Measurements from ENCODE around the gene LARGE1.
A peak's percentile ranks its signal among the peaks of the same experiment; 100 is the strongest.

The LARGE1 gene

DNA sequence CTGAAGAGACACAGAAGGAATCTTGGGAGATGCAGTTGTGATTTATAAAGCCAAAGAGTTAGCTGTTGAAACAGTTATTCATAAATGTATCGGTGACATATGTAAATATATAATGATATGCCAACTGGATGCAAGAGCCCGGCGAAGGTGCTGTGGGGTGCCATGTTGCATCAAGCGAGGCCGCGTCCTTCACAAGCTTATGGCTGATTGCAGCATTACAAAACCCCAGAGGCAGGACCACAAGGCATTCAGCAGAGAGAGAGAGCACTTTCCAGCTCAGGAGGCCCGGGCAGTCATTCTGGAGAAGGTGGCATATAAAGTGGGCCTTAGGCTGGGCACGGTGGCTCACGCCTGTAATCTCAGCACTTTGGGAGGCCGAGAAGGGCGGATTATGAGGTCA lies 65.6 kb downstream of the LARGE1 start:
- DNase-seq (ENCODE audit: low spot score), result no peak

DNA sequence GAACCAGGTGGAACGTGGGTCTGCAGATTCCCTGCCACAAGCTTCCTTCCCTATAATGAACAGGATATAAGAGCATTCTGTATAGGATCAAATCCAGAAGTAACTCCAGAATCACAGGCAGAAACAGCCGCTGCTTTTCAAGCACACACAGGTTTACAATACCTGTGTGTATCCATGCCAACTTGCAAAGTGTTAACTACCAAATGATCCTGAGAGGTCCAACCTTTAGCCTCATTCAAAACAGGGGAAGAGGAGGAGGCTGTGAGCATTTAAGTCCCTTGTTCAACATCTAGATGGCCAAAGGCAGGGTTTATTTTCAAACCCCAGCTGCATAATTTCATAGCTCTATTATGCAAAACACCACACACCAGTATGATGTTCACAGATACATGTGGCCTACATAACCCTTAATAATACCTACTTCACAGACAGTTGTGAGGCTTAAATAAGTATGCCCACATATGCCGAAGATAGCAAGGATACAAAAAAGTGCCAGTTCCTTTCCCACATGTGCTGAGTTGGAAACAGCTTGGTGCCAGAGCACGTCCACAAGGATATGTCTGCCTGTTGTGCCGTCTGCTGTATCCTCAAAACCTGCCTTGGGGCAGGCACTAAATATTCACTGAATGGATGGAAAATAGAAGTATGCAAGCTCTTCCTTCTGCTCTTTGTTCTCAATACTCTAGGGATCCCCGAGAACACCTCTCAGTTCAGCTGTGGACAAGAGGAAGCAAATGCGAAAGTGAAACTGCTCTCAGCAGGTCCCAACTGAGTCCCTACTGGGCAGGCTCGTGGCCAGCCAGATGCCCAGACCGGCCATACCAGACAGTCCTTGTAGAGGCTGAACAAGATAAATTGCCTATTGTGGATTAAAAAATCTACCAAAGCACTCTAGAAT lies 66.8 kb downstream of the LARGE1 start:
- DNase-seq (ENCODE audit: low spot score), result peak; percentile 75

DNA sequence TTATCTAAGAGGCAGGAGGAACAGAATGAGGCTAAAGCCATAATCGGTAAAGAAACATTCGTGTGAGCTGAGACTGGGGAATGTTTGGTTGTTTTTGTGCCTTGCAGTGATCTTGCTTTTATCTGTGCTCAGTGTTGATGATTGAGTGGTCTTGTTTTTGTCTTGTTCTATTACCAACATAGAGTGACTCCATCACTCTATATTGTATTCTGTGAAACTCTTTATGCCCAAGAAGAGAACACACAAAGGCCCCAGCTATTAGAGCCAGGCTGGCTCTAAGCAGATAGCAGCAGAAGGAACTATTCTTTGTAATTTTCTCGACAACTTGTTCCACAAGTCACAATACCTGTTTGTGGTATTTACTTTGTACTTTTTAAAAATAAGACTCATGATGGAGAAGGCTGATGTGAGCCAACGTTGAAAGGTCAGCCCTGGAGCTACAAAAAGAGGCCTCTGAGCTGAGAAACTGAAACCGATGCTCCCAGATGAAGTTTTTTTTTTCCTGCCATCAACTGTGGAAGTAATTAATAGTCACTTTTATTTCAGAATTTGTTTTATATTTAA lies 68.4 kb downstream of the LARGE1 start:
- no peak for DNase-seq (ENCODE audit: low spot score)

DNA sequence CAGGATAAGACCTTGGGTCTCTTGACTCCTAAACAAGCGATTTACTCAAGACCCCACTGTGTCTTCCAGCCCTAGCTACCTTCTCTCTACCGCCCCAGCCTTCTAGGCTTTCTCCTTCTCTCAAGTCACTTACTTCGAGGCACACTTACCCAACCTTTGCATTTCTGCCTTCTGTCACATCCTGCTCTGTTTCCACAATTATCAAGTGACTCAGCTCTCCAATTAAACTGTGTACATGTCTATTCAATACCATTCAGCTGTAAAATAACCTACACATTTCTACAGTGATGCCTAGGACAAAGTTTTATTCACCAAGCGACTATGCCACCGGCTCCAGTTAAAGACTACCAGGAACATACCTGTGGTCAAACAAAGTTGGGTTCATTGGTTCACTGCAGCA lies 69.0 kb downstream of the LARGE1 start:
- no peak for DNase-seq (ENCODE audit: low spot score)

DNA sequence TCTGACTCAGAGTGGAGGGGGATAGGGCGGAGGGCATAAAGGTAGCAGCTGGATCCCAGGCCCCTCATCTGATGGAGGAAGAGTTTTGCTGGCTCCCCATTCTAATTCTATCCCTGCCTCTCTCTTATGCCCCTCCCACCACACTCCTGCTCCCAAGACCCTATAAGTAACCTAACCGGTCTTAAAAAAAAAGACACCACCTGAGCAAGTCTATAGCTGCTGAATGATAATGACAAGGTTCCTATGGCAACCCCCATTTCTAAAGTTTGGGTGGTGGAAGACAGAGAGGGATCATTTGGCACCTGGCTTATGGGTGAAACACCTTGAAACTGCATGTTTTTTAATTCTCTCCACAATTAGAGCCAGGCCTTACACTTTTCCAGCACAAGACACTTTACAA lies 69.6 kb downstream of the LARGE1 start:
- DNase-seq (ENCODE audit: low spot score), result no peak

DNA sequence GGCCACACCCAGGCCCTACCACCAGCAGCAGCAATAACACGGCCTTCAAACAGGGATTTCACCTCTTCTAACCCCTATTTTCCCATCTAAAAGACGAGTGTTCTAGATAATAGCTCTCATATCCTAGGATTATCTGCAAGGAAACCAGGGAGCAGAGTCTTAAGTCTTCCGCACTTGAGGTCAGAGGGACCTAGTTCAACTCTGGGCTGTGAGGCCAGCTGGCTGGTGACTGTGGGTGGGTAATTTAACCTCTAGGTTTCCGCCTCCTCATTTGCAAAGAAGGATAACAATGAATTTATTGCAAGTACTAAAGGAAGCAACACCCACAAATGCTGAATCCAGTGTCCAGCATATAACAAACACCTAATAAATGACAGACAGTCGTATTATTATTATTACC lies 70.1 kb downstream of the LARGE1 start:
- DNase-seq (ENCODE audit: low spot score), result no peak

DNA sequence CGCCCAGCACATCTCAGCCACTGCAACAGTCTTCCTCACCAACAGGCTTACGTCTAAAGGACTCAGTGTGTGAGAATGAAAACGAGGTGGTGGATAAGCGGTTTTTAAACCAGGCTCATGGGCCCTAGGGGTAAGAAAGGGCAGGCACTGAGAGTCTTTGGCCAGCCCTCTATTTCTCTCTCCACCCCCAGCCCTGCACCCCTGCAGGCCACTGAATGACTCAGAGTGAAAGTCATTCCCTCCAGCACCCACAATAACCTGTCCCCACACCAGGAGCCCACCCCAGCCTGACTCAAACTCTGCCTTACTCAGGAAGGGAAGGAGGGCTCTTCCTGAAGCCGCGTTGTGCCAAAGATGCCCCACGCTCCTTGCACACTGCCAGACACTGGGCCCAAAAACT lies 72.0 kb downstream of the LARGE1 start:
- no peak for DNase-seq (ENCODE audit: low spot score)

DNA sequence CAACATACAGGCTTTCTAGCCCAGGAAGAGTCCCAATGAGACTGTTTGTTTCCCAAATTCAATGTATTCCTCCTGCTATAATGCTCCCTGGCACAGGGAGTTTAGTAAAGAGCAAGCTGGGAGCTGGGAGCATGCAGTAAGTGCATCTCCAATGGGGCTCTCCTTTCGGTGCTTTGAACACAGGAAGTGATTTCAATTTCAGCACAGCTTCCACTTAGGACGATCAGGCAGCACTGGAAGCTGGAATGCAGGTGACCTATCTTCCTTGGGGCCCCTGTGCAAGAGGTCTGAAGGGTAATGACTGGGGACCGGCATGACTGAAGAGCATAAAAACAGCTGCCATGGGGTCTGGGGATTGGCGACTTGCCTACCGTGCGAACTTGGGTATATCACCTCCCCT lies 76.0 kb downstream of the LARGE1 start:
- no peak for DNase-seq (ENCODE audit: low spot score)

DNA sequence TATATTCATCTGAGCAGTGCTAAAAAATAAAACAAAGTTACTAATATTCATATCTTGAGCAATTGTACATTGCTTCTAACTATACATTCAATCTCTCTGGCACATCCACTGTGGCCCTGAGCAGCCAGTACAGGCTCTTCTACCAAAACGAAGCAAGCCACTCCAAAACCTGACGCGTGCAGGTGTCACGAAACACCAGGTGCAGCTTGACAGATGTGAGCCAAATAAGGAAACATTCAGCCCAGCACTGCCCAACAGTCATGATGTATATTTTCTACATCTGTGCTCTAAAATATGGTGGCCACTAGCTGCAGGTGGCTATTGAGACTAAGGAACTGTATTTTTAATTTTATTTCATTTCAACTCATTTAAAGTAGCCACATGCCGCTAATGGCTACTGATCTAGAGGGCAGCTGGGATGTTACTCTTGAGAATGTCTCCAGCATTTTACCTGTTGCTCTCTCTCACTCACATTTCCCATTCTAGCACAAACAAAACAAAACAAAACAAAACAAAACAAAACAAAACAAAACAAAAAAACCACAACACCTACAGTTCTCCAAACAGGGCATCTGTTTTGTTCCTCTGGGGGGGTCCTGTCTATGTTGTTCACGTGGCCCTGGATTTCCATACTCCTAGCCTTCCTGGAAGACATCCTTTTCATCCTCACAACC lies 77.7 kb downstream of the LARGE1 start:
- peak; percentile 28 for DNase-seq (ENCODE audit: low spot score)

DNA sequence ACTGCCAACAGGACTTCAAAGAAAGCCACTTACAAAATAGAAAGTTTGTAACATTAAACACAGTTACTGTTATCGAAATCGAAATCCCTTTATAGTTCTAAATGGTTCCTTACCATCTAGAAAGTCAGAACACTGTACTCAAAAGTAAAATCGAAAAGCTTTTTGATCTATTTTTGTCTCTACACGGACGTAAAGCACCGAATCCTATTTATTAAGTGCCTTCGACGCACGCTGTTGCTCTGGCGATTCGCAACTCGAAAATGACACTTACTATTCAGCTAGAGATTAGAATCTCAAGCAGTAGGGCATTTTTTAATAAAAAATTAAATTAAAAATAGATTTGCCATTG lies 78.3 kb downstream of the LARGE1 start:
- DNase-seq (ENCODE audit: low spot score), result no peak

DNA sequence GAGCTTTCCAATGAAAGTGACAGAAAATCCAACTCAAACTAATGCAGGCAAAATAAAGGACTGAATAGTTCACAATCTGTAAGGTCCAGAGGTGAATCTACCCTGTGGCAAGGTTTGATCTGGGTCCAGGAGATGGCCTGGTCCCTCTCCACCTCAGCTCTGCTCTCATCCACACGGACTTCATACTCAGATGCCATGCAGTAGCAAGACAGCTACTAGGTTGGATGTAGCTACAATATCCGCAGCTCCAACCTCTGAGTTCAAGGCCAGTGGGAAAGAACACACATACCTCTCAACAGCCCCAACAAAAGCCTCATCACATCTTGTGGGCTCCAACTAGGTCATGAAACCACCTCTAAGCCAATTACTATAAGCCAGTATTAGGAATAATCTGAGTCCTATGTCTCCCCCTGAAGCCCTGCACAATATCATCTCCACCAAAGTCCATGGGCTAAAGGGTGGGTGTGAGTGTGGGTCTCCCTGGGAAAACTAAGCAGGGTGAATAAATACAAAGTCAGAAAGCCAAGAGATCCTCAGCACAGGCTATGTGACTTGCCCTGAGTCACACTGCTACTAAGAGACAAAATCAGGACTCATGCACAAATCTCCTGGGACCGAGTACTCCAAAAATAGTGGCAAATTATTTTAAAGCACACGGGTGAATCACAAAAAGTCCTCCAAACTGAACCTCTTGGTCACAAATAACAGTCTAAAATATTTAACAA lies 78.8 kb downstream of the LARGE1 start:
- peak; percentile 20 for DNase-seq (ENCODE audit: low spot score)

DNA sequence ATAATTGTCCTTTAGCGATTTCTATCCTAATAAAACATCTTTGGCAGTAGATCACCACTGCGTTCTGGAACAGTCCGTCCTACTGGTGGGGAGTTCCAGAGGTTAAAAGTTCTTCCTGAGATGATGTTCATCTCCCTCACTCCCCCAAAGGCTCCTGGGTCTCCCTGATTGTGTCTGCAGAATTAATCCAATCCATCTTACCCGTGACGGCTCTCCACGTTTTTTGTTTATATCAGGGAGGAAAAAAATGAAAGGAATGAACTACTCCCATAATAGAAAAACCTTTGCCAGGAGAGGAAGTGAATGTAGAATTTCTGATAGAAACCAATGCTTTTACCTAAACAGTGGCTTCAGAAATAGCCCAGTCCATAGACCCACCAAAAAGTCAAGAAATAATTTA lies 81.6 kb downstream of the LARGE1 start:
- DNase-seq (ENCODE audit: low spot score), result no peak

DNA sequence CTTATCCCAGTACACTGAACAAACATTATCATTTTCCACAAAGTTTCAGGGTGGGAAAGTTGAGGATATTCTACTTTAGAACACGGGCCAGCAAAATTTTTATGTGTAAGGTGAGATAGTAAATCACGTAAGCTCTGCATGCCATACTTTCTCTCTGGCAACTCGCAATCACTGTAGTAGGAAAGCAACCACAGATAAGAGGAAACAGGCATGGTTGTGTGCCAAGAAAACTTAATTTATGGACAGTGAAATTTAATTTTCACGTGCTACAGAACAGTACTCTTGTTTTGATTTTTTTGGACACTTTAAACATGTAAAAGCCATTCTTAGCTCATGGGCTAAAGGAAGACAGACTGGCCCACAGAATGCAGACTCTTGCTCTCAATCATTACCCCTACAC lies 82.5 kb downstream of the LARGE1 start:
- DNase-seq (ENCODE audit: low spot score), result no peak

DNA sequence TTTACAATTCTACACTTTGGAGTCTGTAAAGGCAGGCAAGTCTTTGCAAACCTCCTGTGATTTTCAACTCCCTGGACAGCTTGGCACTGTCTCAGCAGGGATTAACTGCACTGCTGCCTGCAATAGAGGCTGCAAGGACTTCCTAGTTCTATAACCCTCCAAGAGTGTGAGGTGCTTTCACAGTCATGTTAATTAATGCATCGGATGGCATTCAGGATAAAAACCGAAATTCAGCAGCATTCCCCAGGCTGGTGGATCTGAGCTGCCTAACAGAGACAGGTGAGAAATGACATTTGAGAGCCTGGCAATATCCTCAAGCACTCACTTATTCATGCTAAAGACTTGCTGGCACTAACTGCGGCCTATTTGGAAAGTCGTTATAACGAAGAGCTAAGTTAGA lies 85.0 kb downstream of the LARGE1 start:
- DNase-seq (ENCODE audit: low spot score), result no peak

DNA sequence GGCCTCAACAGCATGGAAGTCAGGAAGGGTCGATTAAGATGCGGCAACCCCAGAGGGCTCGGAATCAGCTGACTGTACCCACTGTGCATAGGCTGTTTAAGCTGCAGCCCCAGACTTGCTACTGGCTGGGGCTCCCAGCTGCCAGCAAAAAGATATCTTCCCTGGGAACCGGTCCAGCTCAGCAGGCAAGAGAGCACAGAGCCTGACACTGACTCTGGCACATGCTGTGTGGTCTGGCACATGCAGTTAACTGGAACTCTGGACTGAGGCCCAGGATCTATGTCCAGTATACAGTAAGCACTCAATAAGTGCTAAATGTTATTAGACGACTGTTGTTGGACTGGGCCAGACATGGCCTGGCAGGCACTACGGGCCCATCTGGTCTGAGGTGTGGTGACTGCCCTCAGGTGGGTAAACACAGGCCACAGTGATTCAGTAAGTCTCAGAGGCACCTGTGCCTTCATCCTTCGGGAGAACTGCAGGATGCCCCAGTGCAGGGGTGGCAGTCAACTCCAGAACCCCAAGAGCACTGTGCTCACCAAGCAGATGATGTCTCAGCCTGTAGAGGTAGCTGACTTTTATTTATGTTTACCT lies 87.6 kb downstream of the LARGE1 start:
- no peak for DNase-seq (ENCODE audit: low spot score)

DNA sequence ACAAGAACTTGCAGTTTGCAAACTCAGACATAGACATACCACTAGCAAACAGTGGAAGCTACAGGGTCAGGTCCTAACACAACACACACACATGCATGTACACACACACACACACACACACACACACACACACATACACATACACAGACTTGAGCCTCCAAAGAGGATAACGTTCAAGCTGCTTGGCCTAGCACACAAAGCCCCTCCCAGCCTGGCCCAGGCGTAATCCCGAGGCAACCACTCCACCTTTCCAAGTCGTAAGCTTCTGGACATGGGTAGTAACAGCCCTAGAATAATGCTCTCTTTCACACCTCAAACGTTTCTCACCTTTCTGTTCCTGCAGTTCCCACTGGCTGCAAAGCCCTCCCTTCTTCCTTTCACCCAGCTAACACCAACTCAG lies 88.6 kb downstream of the LARGE1 start:
- no peak for DNase-seq (ENCODE audit: low spot score)

DNA sequence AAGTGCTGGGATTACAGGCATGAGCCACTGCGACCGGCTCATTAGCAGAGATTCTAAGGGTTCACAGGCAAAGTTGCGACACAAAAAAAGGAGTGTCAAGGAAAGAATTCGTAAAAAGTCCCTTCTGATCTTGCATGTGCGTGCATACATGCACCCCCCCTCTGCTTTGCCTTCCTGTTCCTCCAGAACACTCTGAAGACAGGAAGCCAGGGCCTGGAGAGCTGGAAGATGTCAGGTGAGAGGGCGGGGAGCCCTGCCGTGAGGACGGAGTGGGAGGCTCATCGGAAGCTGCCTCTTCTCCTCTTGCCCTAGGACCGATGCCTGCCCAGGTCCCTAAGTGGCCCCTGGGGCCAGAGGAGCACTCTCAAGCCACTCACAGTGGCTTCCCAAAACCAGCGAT lies 89.1 kb downstream of the LARGE1 start:
- no peak for DNase-seq (ENCODE audit: low spot score)

DNA sequence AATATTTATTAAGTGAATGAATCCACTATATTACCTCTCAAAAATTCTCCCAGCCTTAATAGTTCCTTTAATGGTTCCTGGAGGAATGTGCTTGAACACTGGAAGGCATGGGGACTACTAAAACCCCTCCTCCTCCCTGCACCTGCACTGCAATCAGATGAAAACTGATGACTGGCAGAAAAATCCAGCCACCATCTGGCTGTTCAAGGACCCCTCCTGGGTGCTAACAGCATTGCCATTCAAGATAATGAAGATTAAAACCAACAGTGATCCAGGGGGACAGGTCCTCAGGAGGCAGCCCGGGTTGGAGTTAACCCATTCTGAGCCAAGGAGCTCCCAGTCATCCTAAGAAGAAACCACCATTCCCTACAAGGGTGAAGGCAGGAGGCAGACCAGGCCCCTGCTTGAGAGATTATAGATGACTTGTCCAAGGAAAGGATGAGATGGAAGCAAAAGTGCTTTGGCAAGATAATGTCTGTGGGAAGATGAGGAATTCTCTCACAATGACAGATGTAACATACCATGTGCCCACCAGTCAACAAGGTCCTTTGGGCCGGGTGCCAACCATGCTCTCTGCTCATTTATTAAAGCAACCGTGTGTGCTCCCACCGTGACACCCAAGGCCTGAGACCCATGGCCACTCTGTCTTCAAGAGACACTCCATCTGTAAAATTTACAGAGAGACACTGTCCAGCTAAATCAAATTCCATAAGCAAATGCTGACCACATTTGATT lies 90.6 kb downstream of the LARGE1 start:
- DNase-seq (ENCODE audit: low spot score), result no peak

DNA sequence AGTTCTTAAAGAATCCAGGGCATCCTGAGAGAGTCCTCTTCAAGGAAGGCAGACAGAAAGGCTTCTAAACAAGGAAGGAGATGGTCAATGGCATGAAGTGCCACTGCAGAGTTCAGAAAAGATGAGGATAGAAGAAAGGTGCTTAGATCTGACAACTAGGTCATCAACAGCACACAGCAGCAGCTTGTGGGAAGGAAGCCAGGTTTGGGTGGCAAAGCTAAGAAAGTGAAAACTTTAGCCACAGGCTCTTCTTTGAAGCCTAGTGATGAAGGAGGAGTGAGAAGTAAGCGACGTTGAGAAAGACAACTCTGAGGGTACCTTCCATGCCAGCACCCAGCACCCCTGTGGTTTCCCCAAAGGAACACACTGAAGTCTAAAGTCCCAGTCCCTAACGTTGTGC lies 92.0 kb downstream of the LARGE1 start:
- DNase-seq (ENCODE audit: low spot score), result no peak

DNA sequence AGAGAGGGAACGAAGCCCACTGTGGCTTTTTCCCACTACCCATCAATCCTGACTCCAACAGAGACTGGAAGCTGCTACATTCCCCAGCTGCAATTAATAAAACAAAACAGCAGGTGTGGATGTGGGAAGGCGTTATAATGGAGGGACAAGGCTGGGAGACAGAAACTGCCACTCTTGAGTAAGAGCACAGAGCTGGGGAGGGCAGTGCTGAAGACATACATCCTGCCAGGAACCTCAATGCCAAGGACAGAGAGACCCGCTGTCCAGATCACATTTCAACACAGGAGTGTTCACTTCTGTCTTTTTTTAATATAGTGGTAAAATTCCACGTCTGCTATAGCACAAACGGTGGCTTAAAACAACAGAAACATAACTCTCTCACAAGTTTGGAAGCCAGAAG lies 94.5 kb downstream of the LARGE1 start:
- no peak for DNase-seq (ENCODE audit: low spot score)

DNA sequence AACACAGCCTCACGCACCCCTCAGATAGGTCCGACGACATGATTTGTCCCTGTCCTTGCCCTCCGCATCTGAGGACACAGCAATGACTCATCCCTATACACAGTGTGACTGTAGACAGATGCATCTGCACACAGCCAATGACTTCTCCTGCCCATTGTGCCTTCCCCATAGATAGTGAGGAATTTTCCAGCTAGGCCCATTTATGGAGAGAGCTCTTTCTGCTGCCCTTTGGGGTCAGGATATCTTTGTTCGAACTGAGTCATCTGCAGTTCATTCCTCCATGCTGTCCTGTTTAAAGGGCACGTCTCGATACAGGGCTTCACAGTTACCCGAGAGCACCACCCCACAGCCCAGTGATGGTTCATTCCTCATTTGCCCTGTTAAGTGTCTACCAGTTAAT lies 96.7 kb downstream of the LARGE1 start:
- no peak for DNase-seq (ENCODE audit: low spot score)

DNA sequence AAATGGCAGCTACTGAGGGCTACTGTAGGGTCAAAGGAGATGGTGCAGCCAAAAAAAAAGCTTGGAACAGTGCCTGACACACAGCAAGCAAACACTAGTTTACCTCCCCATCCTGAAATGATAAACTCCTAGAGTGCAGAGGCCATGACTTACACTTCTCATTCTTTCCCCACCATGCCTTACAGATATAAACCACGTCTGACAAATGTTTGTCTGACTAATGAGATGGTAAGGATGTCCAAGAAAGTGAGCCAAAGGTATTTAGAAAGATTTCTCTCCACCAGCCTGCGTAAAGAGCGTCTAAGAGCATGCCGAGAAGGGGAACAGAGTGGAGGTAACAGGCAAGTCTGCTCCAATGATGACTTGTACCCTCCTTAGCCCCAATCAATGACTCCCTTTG lies 99.0 kb downstream of the LARGE1 start:
- no peak for DNase-seq (ENCODE audit: low spot score)
